Hepatocyte (in vitro differentiated cells): ENCODE measurements around the gene NANS. TPM values are rescaled to one million over a fixed set of nuclear protein-coding genes. Genes with fewer than 3 reads are reported as not detected.

Source experiments
- DNase-seq: peaks from one replicate; pipeline ENCODE4 v3.0.0-alpha.2; 2016; ENCODE audit warnings: low spot score
- H2AFZ ChIP-seq: fragments of 200-600 bp; sonication (generic); 2 replicates; pipeline ENCODE4 v1.6.0; 2016; ENCODE audit warnings: antibody characterized with exemption, mild to moderate bottlenecking
- H3K27ac ChIP-seq: fragments of 200-600 bp; sonication (generic); 2 replicates; pipeline ENCODE4 v1.5.1; 2016; ENCODE audit warnings: mild to moderate bottlenecking
- H3K27me3 ChIP-seq: fragments of 200-600 bp; sonication (generic); 2 replicates; pipeline ENCODE4 v1.6.1; 2016
- H3K36me3 ChIP-seq: fragments of 200-600 bp; sonication (generic); replicated peaks from 2 replicates; pipeline ENCODE4 v1.5.1; 2016; ENCODE audit warnings: low read depth; ENCODE audit not compliant: insufficient read depth
- H3K4me1 ChIP-seq: fragments of 200-600 bp; sonication (generic); 2 replicates; pipeline ENCODE4 v1.5.1; 2016; ENCODE audit warnings: mild to moderate bottlenecking, moderate library complexity; ENCODE audit not compliant: insufficient read depth
- H3K4me2 ChIP-seq: fragments of 200-600 bp; sonication (generic); 2 replicates; pipeline ENCODE4 v1.6.0; 2016
- H3K4me3 ChIP-seq: fragments of 200-600 bp; sonication (generic); 2 replicates; pipeline ENCODE4 v1.5.1; 2016; ENCODE audit warnings: mild to moderate bottlenecking
- H3K79me2 ChIP-seq: fragments of 200-600 bp; sonication (generic); 2 replicates; pipeline ENCODE4 v1.6.0; 2017; ENCODE audit warnings: mild to moderate bottlenecking
- H3K9me2 ChIP-seq: fragments of 200-600 bp; sonication (generic); replicated peaks from 2 replicates; pipeline ENCODE4 v1.6.0; 2017; ENCODE audit warnings: mild to moderate bottlenecking; ENCODE audit not compliant: insufficient read depth
- H3K9me3 ChIP-seq: fragments of 200-600 bp; sonication (generic); 2 replicates; pipeline ENCODE4 v1.5.1; 2016; ENCODE audit warnings: low read depth, mild to moderate bottlenecking
- H4K20me1 ChIP-seq: fragments of 200-600 bp; sonication (generic); 2 replicates; pipeline ENCODE4 v1.6.0; 2016; ENCODE audit warnings: mild to moderate bottlenecking; ENCODE audit not compliant: insufficient read depth, poor library complexity, severe bottlenecking
- CTCF ChIP-seq: fragments of 200-600 bp; sonication (generic); IDR thresholded peaks from 2 replicates; pipeline ENCODE4 v1.5.1; 2016; ENCODE audit warnings: antibody characterized with exemption, mild to moderate bottlenecking; ENCODE audit not compliant: poor library complexity
- EZH2 ChIP-seq: fragments of 200-600 bp; sonication (generic); IDR thresholded peaks from 2 replicates; pipeline ENCODE4 v1.6.1; 2016; ENCODE audit warnings: antibody characterized with exemption, mild to moderate bottlenecking, borderline replicate concordance
- EZH2phosphoT487 ChIP-seq: fragments of 200-600 bp; sonication (generic); IDR thresholded peaks from one replicate; pipeline ENCODE4 v1.6.1; 2018; ENCODE audit warnings: antibody characterized with exemption, mild to moderate bottlenecking, low read depth, moderate library complexity; ENCODE audit not compliant: unreplicated experiment, severe bottlenecking
- WGBS: methylation state at CpG from one replicate; pipeline ENCODE4 v1.1.6; 2016; ENCODE audit warnings: low lambda C conversion rate; ENCODE audit errors: missing lambda C conversion rate; 5-methylcytosine and 5-hydroxymethylcytosine counted together
- polyA plus RNA-seq: library from polyadenylated mRNA; unstranded; fragments of >200 nt; fragmentation: Nextera tagmentation; extraction: Ambion mirVana; gene quantifications from 2 replicates; pipeline ENCODE4 v1.2.1, GENCODE V29; 2016
- total RNA-seq: library from RNA; depleted of rRNA; stranded (reverse); fragments of >200 nt; gene quantifications from 2 replicates; pipeline ENCODE4 v1.2.3, GENCODE V29; 2014

Gene NANS
- total and polyA plus RNA-seq, 2 experiments from 2014 or later = 62.9 to 88.8 TPM

- Histone ChIP-seq H3K36me3 (no peaks in the 10 kb centered on the region), H2AFZ (no peak overlapping the region), H3K4me1 (peaks cover 5% of the 10 kb centered on the region), H3K4me3 (no peak overlapping the region), H3K79me2 (no peaks in the 10 kb centered on the region), H3K4me2 (no peak overlapping the region), H3K27ac (no peak overlapping the region), H3K27me3 (no peaks in the 10 kb centered on the region), H4K20me1 (no peaks in the 10 kb centered on the region), H3K9me2 (no peaks in the 10 kb centered on the region), H3K9me3 (no peaks in the 10 kb centered on the region)
- WGBS = 94% methylated on average over 4 of the region's 4 CpGs
- no peak for TF ChIP-seq EZH2
- TF ChIP-seq EZH2phosphoT487 = no peak
- no peak for TF ChIP-seq CTCF
- DNase-seq = no peak
These were observed 37.8 kb downstream of the NANS start for GRCh38 chr9:98094316-98094715.

GRCh38 chr9:98094851-98095250 is 38.3 kb downstream of the NANS start:
- Histone ChIP-seq H3K9me3 (no peaks in the 10 kb centered on the region), H4K20me1 (no peaks in the 10 kb centered on the region), H2AFZ (no peak overlapping the region), H3K27me3 (no peaks in the 10 kb centered on the region), H3K4me1 (peaks cover 5% of the 10 kb centered on the region), H3K4me2 (no peak overlapping the region), H3K79me2 (no peaks in the 10 kb centered on the region), H3K36me3 (no peaks in the 10 kb centered on the region), H3K4me3 (no peak overlapping the region), H3K27ac (no peak overlapping the region), H3K9me2 (no peaks in the 10 kb centered on the region)
- DNase-seq = no peak
- 94% methylated on average over 16 of the region's 16 CpGs for WGBS
- TF ChIP-seq EZH2 = no peak
- no peak for TF ChIP-seq CTCF
- TF ChIP-seq EZH2phosphoT487 = no peak

- Histone ChIP-seq H3K27me3 (no peaks in the 10 kb centered on the region), H3K79me2 (no peaks in the 10 kb centered on the region), H3K4me3 (no peak overlapping the region), H4K20me1 (no peaks in the 10 kb centered on the region), H3K9me2 (no peaks in the 10 kb centered on the region), H3K4me1 (peaks cover 5% of the 10 kb centered on the region), H3K36me3 (no peaks in the 10 kb centered on the region), H3K9me3 (no peaks in the 10 kb centered on the region), H2AFZ (no peak overlapping the region), H3K4me2 (no peak overlapping the region), H3K27ac (no peak overlapping the region)
- 96% methylated on average over 7 of the region's 7 CpGs for WGBS
- TF ChIP-seq EZH2 (no peak), EZH2phosphoT487 (no peak), CTCF (no peak)
- DNase-seq = no peak
These were observed 38.9 kb downstream of the NANS start for GRCh38 chr9:98095401-98095800.

- peaks cover 5% of the 10 kb centered on the region for H3K4me1 ChIP-seq
- 96% methylated on average over 5 of the region's 5 CpGs for WGBS
- H2AFZ ChIP-seq = no peak overlapping the region
- TF ChIP-seq CTCF = no peak
- no peak for TF ChIP-seq EZH2
- TF ChIP-seq EZH2phosphoT487 = no peak
- no peak overlapping the region for H3K27ac ChIP-seq
- H3K79me2 ChIP-seq = no peaks in the 10 kb centered on the region
- no peaks in the 10 kb centered on the region for H4K20me1 ChIP-seq
- H3K9me2 ChIP-seq = no peaks in the 10 kb centered on the region
- H3K4me2 ChIP-seq = no peak overlapping the region
- no peak overlapping the region for H3K4me3 ChIP-seq
- no peak for DNase-seq
- H3K9me3 ChIP-seq = no peaks in the 10 kb centered on the region
- no peaks in the 10 kb centered on the region for H3K27me3 ChIP-seq
- H3K36me3 ChIP-seq = no peaks in the 10 kb centered on the region
These were observed 39.6 kb downstream of the NANS start for GRCh38 chr9:98096091-98096490.
